SIG-M5 treated with dmso at 0.1 percent for 504 hours (cell line): ENCODE measurements around the gene OR11G2.
A peak's percentile ranks its signal among the peaks of the same experiment; 100 is the strongest.
"Not testable (repeated sequence)": the region's sequence is repeated elsewhere in the genome, so short reads cannot be mapped to it uniquely, and the experiment has no call there.

Experiments
- DNase-seq: peaks from one replicate; lab custom pipeline; 2025; ENCODE audit not compliant: unreplicated experiment; lab: John Stamatoyannopoulos, UW

Gene OR11G2, protein sequence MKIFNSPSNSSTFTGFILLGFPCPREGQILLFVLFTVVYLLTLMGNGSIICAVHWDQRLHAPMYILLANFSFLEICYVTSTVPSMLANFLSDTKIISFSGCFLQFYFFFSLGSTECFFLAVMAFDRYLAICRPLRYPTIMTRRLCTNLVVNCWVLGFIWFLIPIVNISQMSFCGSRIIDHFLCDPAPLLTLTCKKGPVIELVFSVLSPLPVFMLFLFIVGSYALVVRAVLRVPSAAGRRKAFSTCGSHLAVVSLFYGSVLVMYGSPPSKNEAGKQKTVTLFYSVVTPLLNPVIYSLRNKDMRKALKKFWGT

GRCh38 chr14:20190596-20190995 lies at the start of gene OR11G2:
Gene OR11G2, plus strand, starts transcription at chr14:20190896. Its CDS starts 6,542 bp downstream, at chr14:20197438.
- no peak for DNase-seq

DNA sequence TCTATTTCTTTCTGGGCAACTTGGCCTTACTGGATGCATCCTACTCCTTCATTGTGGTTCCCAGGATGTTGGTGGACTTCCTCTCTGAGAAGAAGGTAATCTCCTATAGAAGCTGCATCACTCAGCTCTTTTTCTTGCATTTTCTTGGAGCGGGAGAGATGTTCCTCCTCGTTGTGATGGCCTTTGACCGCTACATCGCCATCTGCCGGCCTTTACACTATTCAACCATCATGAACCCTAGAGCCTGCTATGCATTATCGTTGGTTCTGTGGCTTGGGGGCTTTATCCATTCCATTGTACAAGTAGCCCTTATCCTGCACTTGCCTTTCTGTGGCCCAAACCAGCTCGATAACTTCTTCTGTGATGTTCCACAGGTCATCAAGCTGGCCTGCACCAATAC lies 46.8 kb upstream of the OR11G2 start:
- no peak for DNase-seq

GRCh38 chr14:20144820-20145219 lies 45.9 kb upstream of the OR11G2 start:
- DNase-seq, result no peak

DNA sequence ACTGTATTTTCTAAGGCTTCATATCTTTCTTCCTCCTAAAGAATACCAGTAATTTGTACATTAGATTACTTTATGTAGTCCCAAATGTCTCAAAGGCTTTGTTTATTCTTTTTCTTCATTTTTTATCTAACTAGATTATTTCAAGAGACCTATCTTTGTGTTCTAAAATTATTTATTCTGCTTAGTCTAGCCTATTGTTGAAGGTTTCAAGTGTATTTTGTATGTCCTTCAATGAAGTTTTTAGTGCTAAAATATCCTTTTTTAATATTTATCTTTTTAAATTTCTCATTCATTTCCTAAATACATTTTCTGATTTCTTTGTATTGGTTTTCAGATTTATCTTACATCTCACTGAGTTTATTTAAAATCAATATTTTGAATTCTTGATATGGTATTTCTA lies 26.2 kb upstream of the OR11G2 start:
- DNase-seq, result no peak

DNA sequence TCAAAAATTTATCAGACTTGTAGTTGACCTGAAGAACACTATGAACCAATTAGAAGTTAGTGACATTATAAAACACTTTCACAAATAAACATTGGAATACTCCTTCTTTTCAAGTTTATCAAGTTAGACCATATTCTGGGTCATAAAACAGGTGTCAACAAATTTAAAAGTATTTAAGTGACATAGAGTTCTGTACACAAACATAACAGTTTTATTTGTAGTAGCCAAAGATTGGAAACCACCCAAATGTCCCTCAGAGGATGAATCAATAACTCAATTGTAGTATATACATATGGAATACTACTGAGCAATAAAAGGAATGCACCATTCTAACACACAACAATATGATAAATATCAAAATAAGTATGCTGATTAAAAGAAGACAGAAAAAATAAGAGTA lies 23.6 kb upstream of the OR11G2 start:
- DNase-seq, result no peak

- DNase-seq, result not testable (repeated sequence)
Measured at GRCh38 chr14:20169852-20170251, 20.8 kb upstream of the OR11G2 start.

DNA sequence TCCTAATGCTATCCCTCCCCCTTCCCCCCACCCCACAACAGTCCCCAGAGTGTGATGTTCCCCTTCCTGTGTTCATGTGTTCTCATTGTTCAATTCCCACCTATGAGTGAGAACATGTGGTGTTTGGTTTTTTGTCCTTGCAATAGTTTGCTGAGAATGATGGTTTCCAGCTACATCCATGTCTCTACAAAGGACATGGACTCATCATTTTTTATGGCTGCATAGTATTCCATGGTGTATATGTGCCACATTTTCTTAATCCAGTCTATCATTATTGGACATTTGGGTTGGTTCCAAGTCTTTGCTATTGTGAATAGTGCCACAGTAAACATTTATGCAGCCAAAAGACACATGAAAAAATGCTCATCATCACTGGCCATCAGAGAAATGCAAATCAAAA lies 16.5 kb upstream of the OR11G2 start:
- not testable (repeated sequence) for DNase-seq

GRCh38 chr14:20176330-20176729 lies 14.4 kb upstream of the OR11G2 start:
- DNase-seq, result no peak

DNA sequence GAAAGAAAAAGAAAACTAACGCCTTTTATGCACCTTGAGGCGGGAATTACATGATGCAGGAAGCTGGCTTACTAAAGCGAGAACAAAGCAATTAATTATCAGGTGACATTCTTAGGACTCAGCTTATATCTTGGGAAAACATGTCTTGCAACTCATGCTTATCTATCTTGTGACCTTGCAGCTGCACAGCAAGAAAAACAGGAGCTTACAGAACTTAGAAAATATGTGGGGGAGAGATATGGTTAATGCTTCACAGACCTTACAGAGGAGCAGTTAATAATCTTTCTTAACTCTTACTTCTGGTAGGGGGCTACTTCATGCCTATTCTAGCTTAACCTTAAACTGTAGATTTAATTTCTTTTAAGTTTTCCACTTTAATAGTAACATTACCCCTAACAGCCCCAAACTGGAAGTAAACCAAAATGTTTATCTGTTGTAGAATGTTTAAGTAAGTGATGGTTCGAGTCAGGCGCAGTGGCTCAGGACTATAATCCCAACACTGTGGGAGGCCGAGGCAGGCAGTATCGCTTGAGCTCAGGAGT lies 13.2 kb upstream of the OR11G2 start:
- no peak for DNase-seq

GRCh38 chr14:20179218-20179617 lies 11.5 kb upstream of the OR11G2 start:
- peak; percentile 75 for DNase-seq

DNA sequence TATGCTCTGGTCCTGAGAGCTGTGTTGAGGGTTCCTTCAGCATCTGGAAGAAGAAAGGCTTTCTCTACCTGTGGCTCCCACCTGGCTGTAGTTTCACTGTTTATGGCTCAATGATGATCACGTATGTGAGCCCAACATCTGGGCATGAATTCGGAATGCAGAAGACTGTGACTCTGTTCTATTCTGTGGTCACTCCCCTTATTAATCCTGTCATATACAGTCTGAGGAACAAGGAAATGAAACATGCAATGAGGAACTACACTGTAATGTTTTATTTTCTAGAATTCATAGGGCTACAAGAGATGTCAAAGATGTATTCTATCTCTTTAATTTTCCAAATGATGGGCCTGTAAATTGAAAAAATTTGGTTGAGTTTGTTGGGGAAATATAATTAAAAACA lies 10.8 kb upstream of the OR11G2 start:
- DNase-seq, result peak; percentile 85

- peak; percentile 71 for DNase-seq
Measured at GRCh38 chr14:20180486-20180885, 10.2 kb upstream of the OR11G2 start.

DNA sequence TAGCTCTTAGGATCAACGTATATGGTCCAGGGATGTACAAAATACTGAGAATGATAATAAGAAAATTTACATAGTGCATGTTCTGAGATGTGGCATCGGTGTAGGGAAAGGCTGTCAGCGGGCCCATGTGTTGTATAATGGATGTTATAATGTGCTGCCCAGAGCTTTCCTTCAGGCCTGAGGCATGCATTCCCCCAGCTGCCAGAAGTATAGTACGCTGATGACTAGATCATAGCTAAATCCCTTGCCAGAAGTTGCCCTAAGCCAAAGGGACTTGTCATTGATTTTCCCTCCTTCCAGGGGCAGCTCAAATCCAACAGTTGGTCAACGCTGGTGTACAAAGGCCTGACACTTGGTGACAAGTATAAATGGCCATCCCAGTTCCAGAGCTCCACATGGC lies 6.5 kb upstream of the OR11G2 start:
- DNase-seq, result no peak

DNA sequence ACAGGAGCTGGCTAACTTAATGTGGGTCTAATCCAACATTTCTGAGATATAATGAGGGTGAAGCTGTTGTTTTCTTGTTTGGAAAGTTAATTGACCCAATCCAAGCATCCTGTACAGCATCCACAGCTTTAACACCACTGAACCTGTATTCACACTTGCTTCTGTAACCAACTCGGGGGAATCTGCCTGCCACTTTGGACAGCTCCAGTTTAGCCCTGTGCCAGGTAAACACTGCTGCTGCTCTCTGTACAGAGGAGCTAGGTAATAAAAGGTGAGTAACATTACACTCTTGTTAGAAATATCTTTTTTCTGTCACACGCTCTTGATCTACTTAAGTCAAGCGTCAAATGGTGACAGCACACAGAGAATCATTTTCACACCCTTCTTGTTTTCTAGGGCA lies 700 bp downstream of the OR11G2 start:
- DNase-seq, result no peak

DNA sequence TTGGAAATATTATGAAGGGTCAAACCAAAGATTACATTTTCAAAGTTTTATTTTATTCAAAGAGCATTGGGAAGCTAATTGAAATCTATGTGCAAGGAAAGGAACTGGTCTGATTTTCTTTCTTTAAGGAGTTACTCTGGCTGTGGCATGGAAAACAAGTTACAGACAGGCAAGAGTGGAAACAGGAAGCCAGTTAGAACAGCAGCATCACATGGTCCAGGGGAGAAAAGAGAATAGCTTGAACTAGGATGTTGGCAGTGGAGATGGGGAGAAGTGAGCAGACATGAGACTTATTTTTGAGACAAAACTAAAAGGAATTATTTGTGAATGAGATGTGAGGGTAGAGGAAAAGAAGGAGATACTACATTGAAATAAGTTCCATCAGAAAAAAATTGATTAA lies 3.4 kb downstream of the OR11G2 start:
- DNase-seq, result no peak

DNA sequence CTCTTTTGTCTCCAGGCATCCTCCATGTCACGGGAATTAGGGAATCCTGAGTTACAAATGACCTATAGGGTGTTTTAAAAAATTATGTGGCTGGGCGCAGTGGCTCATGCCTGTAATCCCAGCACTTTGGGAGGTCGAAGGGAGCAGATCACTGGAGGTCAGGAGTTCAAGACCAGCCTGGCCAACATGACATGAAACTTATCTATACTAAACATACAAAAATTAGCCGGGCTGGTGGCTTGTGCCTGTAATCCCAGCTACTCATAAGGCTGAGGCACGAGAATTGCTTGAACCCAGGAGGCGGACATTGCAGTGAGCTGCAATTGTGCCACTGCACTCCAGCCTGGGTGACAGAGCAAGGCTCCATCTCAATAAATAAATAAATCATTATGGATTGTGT lies 4.5 kb downstream of the OR11G2 start:
- DNase-seq, result not testable (repeated sequence)

GRCh38 chr14:20195911-20196310 lies 5.2 kb downstream of the OR11G2 start:
- no peak for DNase-seq

- peak; percentile 48 for DNase-seq
Measured at GRCh38 chr14:20197459-20197858, 6.8 kb downstream of the OR11G2 start.

DNA sequence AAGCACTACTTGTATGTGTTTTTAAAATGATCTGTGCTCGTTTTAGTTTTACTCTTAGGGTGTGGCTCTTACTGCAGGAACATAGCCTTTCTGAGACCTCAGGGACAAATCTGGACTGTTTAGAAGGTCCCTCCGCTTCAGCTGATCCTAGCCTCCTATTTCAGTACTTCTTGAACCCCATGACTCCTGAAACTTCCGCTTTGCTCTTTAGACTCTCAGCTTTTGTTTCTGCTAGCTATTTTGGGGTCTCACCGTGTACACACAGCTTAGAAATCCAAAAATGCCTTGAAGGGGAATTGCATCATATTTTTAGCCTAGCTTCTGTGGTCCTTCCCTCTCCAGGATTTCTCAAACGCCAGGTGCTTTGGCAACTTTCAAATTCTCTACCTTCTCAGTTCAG lies 8.3 kb downstream of the OR11G2 start:
- no peak for DNase-seq

DNA sequence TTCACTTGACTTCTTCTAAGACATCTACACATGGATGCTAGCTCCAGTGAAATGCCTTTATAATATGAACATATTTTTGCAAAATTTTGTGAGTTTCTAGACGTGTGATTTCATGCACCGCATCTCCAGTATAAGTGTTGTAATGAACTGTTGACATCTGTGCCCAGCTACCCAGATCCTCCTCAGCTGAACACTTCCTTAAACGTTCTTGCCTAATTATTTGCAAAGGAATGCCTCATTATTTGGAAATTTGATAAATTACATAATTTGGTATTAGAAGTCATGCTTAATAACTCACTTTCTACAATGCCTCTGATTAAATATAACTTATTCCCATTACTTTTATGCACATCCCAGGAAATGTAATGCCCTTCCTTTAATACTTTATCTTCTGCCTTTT lies 14.0 kb downstream of the OR11G2 start:
- no peak for DNase-seq

- DNase-seq, result no peak
Measured at GRCh38 chr14:20209595-20209994, 18.9 kb downstream of the OR11G2 start.

- not testable (repeated sequence) for DNase-seq
Measured at GRCh38 chr14:20212406-20212805, 21.7 kb downstream of the OR11G2 start.

DNA sequence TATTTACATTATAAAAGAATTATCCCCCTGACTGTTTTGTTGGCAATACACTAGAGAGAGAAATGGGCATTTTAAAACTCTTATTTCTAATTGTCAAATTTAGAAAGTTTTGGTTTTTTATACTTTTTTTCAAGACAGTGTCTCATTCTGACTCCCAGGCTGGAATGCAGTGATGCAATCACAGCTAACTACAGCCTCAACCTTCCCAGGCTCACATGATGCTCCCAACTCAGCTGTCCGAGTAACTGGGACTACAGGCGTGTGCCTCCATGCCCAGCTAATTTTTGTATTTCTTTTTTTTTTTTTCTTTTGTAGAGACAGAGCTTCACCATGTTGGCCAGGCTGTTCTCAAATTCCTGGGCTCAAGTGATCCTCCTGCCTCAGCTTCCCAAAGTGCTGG lies 24.5 kb downstream of the OR11G2 start:
- DNase-seq, result no peak
